Activated CD4-positive, CD25-positive, alpha-beta regulatory T cell treated with anti-CD3 and anti-CD28 coated beads, Interleukin-2, amount 50 U/mL, for 16 hours (primary cell): ENCODE measurements around the gene CFTR.

Source experiments
- DNase-seq: peaks from one replicate; pipeline ENCODE4 v3.0.0-alpha.2; 2020; ENCODE audit warnings: low read depth, low spot score

Gene CFTR

GRCh38 chr7:117588352-117588794 lies 108.5 kb downstream of the CFTR start:
- no peak for DNase-seq

- DNase-seq: no peak
Measured at GRCh38 chr7:117590191-117590590, 110.4 kb downstream of the CFTR start.

GRCh38 chr7:117592011-117592635 lies 112.3 kb downstream of the CFTR start:
- DNase-seq: no peak

GRCh38 chr7:117596134-117596533 lies 116.3 kb downstream of the CFTR start:
- no peak for DNase-seq

- no peak for DNase-seq
Measured at GRCh38 chr7:117597755-117598154, 117.9 kb downstream of the CFTR start.

- DNase-seq: no peak
Measured at GRCh38 chr7:117600911-117601310, 121.1 kb downstream of the CFTR start.

- DNase-seq: no peak
Measured at GRCh38 chr7:117603627-117604026, 123.8 kb downstream of the CFTR start.

GRCh38 chr7:117605712-117606111 lies 125.9 kb downstream of the CFTR start:
- DNase-seq: no peak

- no peak for DNase-seq
Measured at GRCh38 chr7:117606132-117606531, 126.3 kb downstream of the CFTR start.

GRCh38 chr7:117610396-117610795 lies 130.6 kb downstream of the CFTR start:
- DNase-seq: no peak

- DNase-seq: no peak
Measured at GRCh38 chr7:117612637-117613036, 132.8 kb downstream of the CFTR start.

- no peak for DNase-seq
Measured at GRCh38 chr7:117616694-117617093, 136.9 kb downstream of the CFTR start.

- no peak for DNase-seq
Measured at GRCh38 chr7:117619681-117620080, 139.9 kb downstream of the CFTR start.

- DNase-seq: no peak
Measured at GRCh38 chr7:117621075-117621618, 141.3 kb downstream of the CFTR start.

- DNase-seq: no peak
Measured at GRCh38 chr7:117623606-117624005, 143.8 kb downstream of the CFTR start.

GRCh38 chr7:117630501-117630900 lies 150.7 kb downstream of the CFTR start:
- DNase-seq: no peak

GRCh38 chr7:117630907-117631564 lies 151.2 kb downstream of the CFTR start:
- DNase-seq: no peak

GRCh38 chr7:117631652-117632051 lies 151.8 kb downstream of the CFTR start:
- no peak for DNase-seq

- no peak for DNase-seq
Measured at GRCh38 chr7:117637937-117638336, 158.1 kb downstream of the CFTR start.

GRCh38 chr7:117639966-117640365 lies 160.1 kb downstream of the CFTR start:
- no peak for DNase-seq

- DNase-seq: no peak
Measured at GRCh38 chr7:117640465-117640864, 160.6 kb downstream of the CFTR start.

GRCh38 chr7:117645481-117646165 lies 165.8 kb downstream of the CFTR start:
- no peak for DNase-seq
